ENCODE measurements around the gene GFI1B.

Gene GFI1B

GRCh38 chr9:132946211-132946610 lies 32.3 kb upstream of the GFI1B start:
- no peak overlapping the region for H3K27ac ChIP-seq
- H3K9me3 ChIP-seq (ENCODE audit: control insufficient read depth, low read length) = no peaks in the 10 kb centered on the region
- H2AFZ ChIP-seq = no peak overlapping the region
- H3K4me1 ChIP-seq = peaks cover 2% of the 10 kb centered on the region
- H3K4me3 ChIP-seq (ENCODE audit: low read depth, low read length) = no peak overlapping the region
- no peak for TF ChIP-seq CTCF (IDR thresholded peaks at IDR 0.05)
- peaks cover 12% of the 10 kb centered on the region for H3K79me2 ChIP-seq
- H3K4me2 ChIP-seq (ENCODE audit: low read length) = no peak overlapping the region
- H3K9ac ChIP-seq = no peak overlapping the region
- H3K36me3 ChIP-seq (ENCODE audit: control insufficient read depth, insufficient read depth, low read length) = no peaks in the 10 kb centered on the region
- no peaks in the 10 kb centered on the region for H3K27me3 ChIP-seq (ENCODE audit: control insufficient read depth, insufficient read depth, low read length)

- Histone ChIP-seq H3K27ac (no peak overlapping the region), H3K4me2 (ENCODE audit: low read length) (no peak overlapping the region), H3K36me3 (ENCODE audit: control insufficient read depth, insufficient read depth, low read length) (no peaks in the 10 kb centered on the region), H3K9me3 (ENCODE audit: control insufficient read depth, low read length) (no peaks in the 10 kb centered on the region), H3K9ac (no peak overlapping the region), H3K4me1 (peaks cover 2% of the 10 kb centered on the region), H2AFZ (no peak overlapping the region), H3K4me3 (ENCODE audit: low read depth, low read length) (no peak overlapping the region), H3K27me3 (ENCODE audit: control insufficient read depth, insufficient read depth, low read length) (no peaks in the 10 kb centered on the region), H3K79me2 (peaks cover 12% of the 10 kb centered on the region)
- TF ChIP-seq CTCF (IDR thresholded peaks at IDR 0.05) = no peak
Observed at GRCh38 chr9:132946631-132947295, 31.7 kb upstream of the GFI1B start.

- H3K27ac ChIP-seq = no peak overlapping the region
- H3K9me3 ChIP-seq (ENCODE audit: control insufficient read depth, low read length) = no peaks in the 10 kb centered on the region
- H3K36me3 ChIP-seq (ENCODE audit: control insufficient read depth, insufficient read depth, low read length) = no peaks in the 10 kb centered on the region
- H3K79me2 ChIP-seq = peaks cover 12% of the 10 kb centered on the region
- no peak overlapping the region for H3K4me2 ChIP-seq (ENCODE audit: low read length)
- peaks cover 2% of the 10 kb centered on the region for H3K4me1 ChIP-seq
- no peak overlapping the region for H3K9ac ChIP-seq
- TF ChIP-seq CTCF (IDR thresholded peaks at IDR 0.05) = no peak
- no peak overlapping the region for H3K4me3 ChIP-seq (ENCODE audit: low read depth, low read length)
- H2AFZ ChIP-seq = no peak overlapping the region
- H3K27me3 ChIP-seq (ENCODE audit: control insufficient read depth, insufficient read depth, low read length) = no peaks in the 10 kb centered on the region
Observed at GRCh38 chr9:132947756-132948155, 30.7 kb upstream of the GFI1B start.

GRCh38 chr9:132948482-132949050 lies 29.9 kb upstream of the GFI1B start:
- H3K4me2 ChIP-seq (ENCODE audit: low read length) = no peak overlapping the region
- no peaks in the 10 kb centered on the region for H3K4me1 ChIP-seq
- no peak overlapping the region for H3K27ac ChIP-seq
- no peaks in the 10 kb centered on the region for H3K36me3 ChIP-seq (ENCODE audit: control insufficient read depth, insufficient read depth, low read length)
- TF ChIP-seq CTCF (IDR thresholded peaks at IDR 0.05) = no peak
- H2AFZ ChIP-seq = no peak overlapping the region
- H3K9me3 ChIP-seq (ENCODE audit: control insufficient read depth, low read length) = no peaks in the 10 kb centered on the region
- no peak overlapping the region for H3K9ac ChIP-seq
- H3K79me2 ChIP-seq = peaks cover 8% of the 10 kb centered on the region
- no peak overlapping the region for H3K4me3 ChIP-seq (ENCODE audit: low read depth, low read length)
- H3K27me3 ChIP-seq (ENCODE audit: control insufficient read depth, insufficient read depth, low read length) = no peaks in the 10 kb centered on the region

GRCh38 chr9:132949709-132950108 lies 28.8 kb upstream of the GFI1B start:
- H3K27ac ChIP-seq = no peak overlapping the region
- no peak overlapping the region for H2AFZ ChIP-seq
- H3K4me1 ChIP-seq = no peaks in the 10 kb centered on the region
- no peaks in the 10 kb centered on the region for H3K79me2 ChIP-seq
- H3K4me2 ChIP-seq (ENCODE audit: low read length) = no peak overlapping the region
- H3K36me3 ChIP-seq (ENCODE audit: control insufficient read depth, insufficient read depth, low read length) = no peaks in the 10 kb centered on the region
- no peak overlapping the region for H3K9ac ChIP-seq
- no peaks in the 10 kb centered on the region for H3K27me3 ChIP-seq (ENCODE audit: control insufficient read depth, insufficient read depth, low read length)
- no peaks in the 10 kb centered on the region for H3K9me3 ChIP-seq (ENCODE audit: control insufficient read depth, low read length)
- no peak for TF ChIP-seq CTCF (IDR thresholded peaks at IDR 0.05)
- no peak overlapping the region for H3K4me3 ChIP-seq (ENCODE audit: low read depth, low read length)
